MV-4-11 (cell line): ENCODE results near the gene KRT35.
"Not testable (repeated sequence)": the region's sequence is repeated elsewhere in the genome, so short reads cannot be mapped to it uniquely, and the experiment has no call there.

ENCODE experiments used
- DNase-seq: peaks from one replicate; lab custom pipeline; 2025; lab: John Stamatoyannopoulos, UW

Gene KRT35

GRCh38 chr17:41453066-41453465 is 27.9 kb downstream of the KRT35 start:
- DNase-seq = no peak

GRCh38 chr17:41452281-41452680 is 28.7 kb downstream of the KRT35 start:
- peak; percentile 71 for DNase-seq

GRCh38 chr17:41451154-41451728 is 29.7 kb downstream of the KRT35 start:
- DNase-seq = no peak

- no peak for DNase-seq
These were observed 31.9 kb downstream of the KRT35 start for GRCh38 chr17:41449008-41449407.

GRCh38 chr17:41448506-41448905 is 32.4 kb downstream of the KRT35 start:
- no peak for DNase-seq

- no peak for DNase-seq
These were observed 34.1 kb downstream of the KRT35 start for GRCh38 chr17:41446806-41447205.

- DNase-seq = no peak
These were observed 36.3 kb downstream of the KRT35 start for GRCh38 chr17:41444640-41445039.

- DNase-seq = no peak
These were observed 36.8 kb downstream of the KRT35 start for GRCh38 chr17:41444186-41444585.

GRCh38 chr17:41442739-41443138 is 38.2 kb downstream of the KRT35 start:
- DNase-seq = no peak

- no peak for DNase-seq
These were observed 40.4 kb downstream of the KRT35 start, which contains the start of gene KRT38 for GRCh38 chr17:41440531-41441033. KRT38 (minus strand) TSS chr17:41440983; CDS start chr17:41440921, 62 bp downstream.

- no peak for DNase-seq
These were observed 41.6 kb downstream of the KRT35 start for GRCh38 chr17:41439375-41439774.

GRCh38 chr17:41437769-41438168 is 43.2 kb downstream of the KRT35 start:
- DNase-seq = no peak

GRCh38 chr17:41437254-41437653 is 43.7 kb downstream of the KRT35 start:
- DNase-seq = no peak

- DNase-seq = no peak
These were observed 46.5 kb downstream of the KRT35 start for GRCh38 chr17:41434415-41434814.

GRCh38 chr17:41434005-41434404 is 46.9 kb downstream of the KRT35 start:
- no peak for DNase-seq

GRCh38 chr17:41433586-41433985 is 47.4 kb downstream of the KRT35 start:
- DNase-seq = no peak

GRCh38 chr17:41430376-41430775 is 50.6 kb downstream of the KRT35 start:
- DNase-seq = not testable (repeated sequence)

- DNase-seq = no peak
These were observed 51.3 kb downstream of the KRT35 start for GRCh38 chr17:41429667-41430066.

- DNase-seq = no peak
These were observed 52.2 kb downstream of the KRT35 start for GRCh38 chr17:41428591-41429291.
